GM10248 (cell line): ENCODE data around the gene GIPC2.

Experiments used
- CTCF ChIA-PET: fragments of 300-600 bp; sonication (Branson Sonifier 250); formaldehyde crosslinking; extraction: SDS; loops from one replicate; lab custom pipeline; 2021; ENCODE audit warnings: antibody characterized with exemption; lab: Yijun Ruan, JAX
- POLR2A ChIA-PET: fragments of 350-650 bp; sonication (Branson Sonifier 250); formaldehyde crosslinking; extraction: SDS; loops from one replicate; lab custom pipeline; 2020; ENCODE audit warnings: antibody characterized with exemption; lab: Yijun Ruan, JAX
- DNase-seq: peaks from one replicate; pipeline ENCODE4 v3.0.0; 2012; ENCODE audit errors: extremely low spot score
- TF ChIP-seq, protein P1 (sequence below): IDR thresholded peaks from 2 replicates; pipeline ENCODE4 v1.5.1; 2012; ENCODE audit warnings: mild to moderate bottlenecking, low read depth; ENCODE audit errors: extremely low read depth, missing control alignments, control extremely low read depth

The GIPC2 gene

DNA sequence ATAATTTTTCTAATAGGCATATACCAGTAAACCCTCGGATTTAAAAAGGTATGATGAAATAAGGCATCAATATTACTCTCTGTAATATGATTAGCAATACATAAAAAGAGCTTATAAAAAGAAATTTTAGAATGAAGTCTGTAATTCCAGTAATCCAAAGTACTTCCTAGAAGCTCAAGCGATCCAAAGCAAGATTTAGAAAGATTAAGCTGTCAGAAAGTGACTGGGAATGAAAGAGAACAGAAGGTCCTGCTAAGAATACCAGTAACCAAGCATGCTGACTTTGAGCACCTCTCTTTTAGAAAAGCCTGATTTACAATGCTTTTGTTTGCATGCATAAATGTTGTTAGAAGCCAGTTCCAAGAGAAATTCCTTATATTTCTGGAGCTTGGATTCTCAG is 125.1 kb downstream of the GIPC2 start:
- TF ChIP-seq, protein P1, sequence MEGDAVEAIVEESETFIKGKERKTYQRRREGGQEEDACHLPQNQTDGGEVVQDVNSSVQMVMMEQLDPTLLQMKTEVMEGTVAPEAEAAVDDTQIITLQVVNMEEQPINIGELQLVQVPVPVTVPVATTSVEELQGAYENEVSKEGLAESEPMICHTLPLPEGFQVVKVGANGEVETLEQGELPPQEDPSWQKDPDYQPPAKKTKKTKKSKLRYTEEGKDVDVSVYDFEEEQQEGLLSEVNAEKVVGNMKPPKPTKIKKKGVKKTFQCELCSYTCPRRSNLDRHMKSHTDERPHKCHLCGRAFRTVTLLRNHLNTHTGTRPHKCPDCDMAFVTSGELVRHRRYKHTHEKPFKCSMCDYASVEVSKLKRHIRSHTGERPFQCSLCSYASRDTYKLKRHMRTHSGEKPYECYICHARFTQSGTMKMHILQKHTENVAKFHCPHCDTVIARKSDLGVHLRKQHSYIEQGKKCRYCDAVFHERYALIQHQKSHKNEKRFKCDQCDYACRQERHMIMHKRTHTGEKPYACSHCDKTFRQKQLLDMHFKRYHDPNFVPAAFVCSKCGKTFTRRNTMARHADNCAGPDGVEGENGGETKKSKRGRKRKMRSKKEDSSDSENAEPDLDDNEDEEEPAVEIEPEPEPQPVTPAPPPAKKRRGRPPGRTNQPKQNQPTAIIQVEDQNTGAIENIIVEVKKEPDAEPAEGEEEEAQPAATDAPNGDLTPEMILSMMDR: no peak
- ChIA-PET CTCF (interaction anchor here (1.1 kb wide), 1 partner anchor 9 kb away, joined by 3 read pairs; no protein-coding TSS in a partner anchor), POLR2A (no interaction called here)
- DNase-seq: no peak

DNA sequence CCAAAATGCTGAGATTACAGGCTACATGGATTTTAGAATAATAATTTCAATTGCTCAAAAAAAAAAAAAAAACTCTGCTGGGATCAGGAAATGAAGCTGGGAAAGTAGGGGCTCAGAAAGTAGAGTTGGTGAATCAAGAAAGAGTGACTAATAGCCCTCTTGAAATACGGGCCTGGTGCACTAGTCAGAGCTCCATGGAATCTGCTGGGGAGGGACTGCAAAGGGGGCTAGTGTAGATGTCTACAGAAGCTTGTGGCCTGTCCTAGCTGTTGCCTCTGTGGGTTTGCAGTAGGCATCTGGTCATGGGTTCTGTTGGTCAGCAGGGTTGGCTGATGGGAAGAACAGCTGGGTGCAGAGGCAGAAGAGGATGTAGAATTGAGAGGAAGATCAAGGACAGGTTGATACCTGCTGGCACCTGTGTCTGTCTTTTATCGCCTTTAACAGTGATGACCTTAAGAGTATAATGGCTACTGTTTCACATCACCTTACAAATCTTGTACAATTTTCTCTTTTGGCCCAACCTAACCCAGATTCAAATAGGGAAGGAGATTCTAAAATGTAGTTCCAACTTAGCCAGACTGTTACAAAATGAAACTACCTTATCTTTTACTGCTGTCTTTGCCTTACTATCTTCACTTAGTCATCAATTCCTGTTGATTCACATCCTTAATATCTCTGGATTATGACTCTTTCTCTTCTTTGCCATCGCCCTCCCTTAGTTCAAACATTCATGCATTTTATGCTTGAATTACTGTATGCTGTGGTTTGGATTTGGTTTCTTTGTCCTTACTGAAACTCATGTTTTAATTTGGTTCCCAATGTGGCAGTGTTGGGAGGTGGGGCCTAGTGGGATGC is 126.2 kb downstream of the GIPC2 start:
- ChIA-PET CTCF (interaction anchor here (1.1 kb wide), 1 partner anchor 10 kb away, joined by 3 read pairs; no protein-coding TSS in a partner anchor), POLR2A (no interaction called here)
- no peak for DNase-seq
- TF ChIP-seq, protein P1: no peak

DNA sequence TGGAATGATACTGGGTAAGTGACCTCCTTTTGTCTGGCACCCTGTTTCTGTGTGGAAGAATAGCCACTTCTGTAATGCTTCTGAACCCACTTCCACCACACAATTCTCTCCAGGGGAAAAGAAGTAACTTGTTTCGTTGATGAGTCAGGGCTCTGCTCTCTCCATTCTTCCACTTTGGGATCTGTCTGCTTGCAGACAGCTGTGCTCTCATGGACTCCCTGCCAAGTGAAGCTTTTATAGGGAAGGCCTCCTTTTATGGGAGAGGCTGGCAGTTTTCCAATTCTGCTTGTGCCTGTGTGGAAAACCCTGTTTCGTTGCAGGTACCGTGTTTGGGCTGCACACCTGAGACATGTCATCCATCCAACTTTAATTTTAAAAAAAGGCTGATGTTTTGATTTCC is 130.7 kb downstream of the GIPC2 start:
- DNase-seq: no peak
- ChIA-PET POLR2A (no interaction called here), CTCF (interaction anchor here (1.9 to 2.1 kb wide), 2 partner anchors 10 to 20 kb away, joined by 5 to 6 read pairs; no protein-coding TSS in a partner anchor)
- TF ChIP-seq, protein P1: no peak

DNA sequence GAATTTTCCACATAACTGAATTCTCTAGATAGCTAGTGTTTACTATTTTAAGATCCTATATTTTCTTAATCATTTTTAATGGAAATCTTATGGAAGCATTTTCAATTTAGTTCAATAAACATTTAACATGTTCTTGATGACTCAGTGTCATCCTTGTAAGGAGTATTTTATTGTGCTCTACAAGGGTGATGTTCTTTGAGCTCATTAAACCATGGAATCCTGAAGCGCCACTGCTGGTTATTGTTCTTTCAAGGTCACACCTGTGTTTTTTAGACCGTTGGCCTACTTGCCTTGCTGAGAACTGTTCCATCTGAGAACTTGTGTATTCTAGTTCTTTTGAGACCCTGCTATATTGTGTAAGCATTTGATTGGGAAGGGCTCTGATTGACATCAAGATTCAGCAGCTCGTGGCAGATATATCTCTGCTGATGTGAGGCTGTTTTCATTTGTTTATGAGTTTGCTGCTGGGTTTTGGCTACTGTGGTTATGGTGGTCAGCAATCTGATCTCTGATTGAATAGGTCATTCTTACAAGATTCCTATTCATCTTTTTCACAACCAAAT is 132.0 kb downstream of the GIPC2 start:
- DNase-seq: no peak
- ChIA-PET POLR2A (no interaction called here), CTCF (interaction anchor here (0.9 to 2.1 kb wide), 3 partner anchors 11 to 23 kb away, joined by 3 to 6 read pairs (median 5); no protein-coding TSS in a partner anchor)

DNA sequence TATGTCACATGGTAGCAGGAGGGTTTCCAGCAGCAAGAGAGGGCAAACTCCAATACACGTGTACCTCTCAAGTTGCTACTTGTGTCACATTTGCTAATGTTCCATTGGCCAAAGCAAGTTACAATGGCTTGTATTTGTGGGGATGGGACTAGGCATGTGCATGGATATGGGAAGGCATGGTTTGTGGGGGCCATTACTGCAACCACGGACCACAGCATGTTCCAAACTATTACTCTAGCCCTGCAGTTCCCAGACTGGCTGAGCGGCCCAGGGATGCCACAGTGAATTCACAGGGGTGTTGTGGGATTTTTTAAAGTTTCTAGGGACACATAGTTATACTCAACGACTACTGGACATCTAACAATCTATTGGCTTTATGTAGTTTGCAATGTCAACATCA is 133.1 kb downstream of the GIPC2 start:
- TF ChIP-seq, protein P1: no peak
- POLR2A ChIA-PET: no interaction called here
- CTCF ChIA-PET: interaction anchor here (0.9 to 1.4 kb wide), 5 partner anchors 19 to 497 kb away, joined by 3 to 4 read pairs (median 3); no protein-coding TSS in a partner anchor

More for the DNA sequence above, 132.0 kb downstream of the GIPC2 start:
- TF ChIP-seq, protein P1: no peak

DNA sequence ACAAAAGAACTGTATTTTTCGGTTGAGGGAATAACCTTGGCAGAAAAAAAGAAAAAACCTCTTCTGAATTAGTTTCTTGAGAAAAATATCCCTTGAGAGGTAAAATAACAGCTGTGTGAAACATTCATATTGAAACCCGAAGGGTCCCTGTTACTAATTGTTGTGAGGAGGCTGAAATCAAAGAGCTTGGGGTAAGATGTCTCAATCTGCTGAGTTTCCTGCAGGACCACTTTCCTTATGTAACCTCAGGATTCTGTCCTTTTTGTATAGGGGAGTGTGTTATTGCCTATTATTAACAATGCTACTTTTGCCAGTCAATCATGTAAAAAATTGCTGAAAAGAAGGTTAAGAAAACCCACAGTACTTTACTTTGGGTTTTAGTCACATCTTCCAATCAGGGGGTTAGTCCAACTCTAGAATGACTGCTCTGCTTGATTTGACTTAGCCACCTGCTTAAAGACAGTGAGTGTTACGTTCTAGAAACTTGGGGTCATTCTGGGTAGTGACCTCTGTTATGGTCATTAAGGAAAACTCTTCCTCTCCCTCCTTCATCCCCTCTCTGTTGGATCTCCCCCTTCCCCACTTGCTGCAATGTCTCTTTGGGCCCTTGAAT is 138.8 kb downstream of the GIPC2 start:
- ChIA-PET CTCF (no interaction called here), POLR2A (no interaction called here)
- TF ChIP-seq, protein P1: no peak
- no peak for DNase-seq

More for the DNA sequence above, 133.1 kb downstream of the GIPC2 start:
- DNase-seq: no peak
